C4-2B (cell line): ENCODE measurements around the gene NTF3.

Experiments used
- ZFX ChIP-seq: fragments of 450-650 bp; IDR thresholded peaks from 2 replicates; pipeline ENCODE4 v1.6.1; 2017
- TF ChIP-seq, protein P1 (sequence below): fragments of 450-650 bp; conservative IDR thresholded peaks from 2 replicates; pipeline ENCODE4 v1.5.1; 2017; ENCODE audit warnings: mild to moderate bottlenecking

DNA sequence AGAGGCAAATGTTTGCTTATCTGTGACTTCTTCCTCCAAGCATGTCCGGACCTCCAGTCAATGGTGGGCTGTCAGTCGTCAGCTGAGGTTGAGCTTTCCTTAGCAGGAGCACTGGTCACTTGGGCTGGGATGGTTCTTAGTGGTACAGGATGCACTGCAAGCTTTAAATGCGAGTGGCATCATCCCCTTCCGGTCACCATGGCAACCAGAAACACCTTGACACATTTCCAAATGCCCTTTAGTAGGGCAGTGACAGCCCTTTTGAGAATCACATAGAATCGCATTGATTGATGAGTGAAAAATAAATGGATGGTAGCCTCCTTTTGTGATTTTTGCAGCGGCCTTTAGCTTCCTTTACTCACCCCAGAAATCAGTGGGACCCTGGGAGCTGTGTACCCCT is 24.1 kb downstream of the NTF3 start:
- TF ChIP-seq, protein P1, sequence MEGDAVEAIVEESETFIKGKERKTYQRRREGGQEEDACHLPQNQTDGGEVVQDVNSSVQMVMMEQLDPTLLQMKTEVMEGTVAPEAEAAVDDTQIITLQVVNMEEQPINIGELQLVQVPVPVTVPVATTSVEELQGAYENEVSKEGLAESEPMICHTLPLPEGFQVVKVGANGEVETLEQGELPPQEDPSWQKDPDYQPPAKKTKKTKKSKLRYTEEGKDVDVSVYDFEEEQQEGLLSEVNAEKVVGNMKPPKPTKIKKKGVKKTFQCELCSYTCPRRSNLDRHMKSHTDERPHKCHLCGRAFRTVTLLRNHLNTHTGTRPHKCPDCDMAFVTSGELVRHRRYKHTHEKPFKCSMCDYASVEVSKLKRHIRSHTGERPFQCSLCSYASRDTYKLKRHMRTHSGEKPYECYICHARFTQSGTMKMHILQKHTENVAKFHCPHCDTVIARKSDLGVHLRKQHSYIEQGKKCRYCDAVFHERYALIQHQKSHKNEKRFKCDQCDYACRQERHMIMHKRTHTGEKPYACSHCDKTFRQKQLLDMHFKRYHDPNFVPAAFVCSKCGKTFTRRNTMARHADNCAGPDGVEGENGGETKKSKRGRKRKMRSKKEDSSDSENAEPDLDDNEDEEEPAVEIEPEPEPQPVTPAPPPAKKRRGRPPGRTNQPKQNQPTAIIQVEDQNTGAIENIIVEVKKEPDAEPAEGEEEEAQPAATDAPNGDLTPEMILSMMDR: no peak
- TF ChIP-seq ZFX: no peak
